HCT116 (cell line): ENCODE data around the gene MX2. TPM values are rescaled to one million over a fixed set of nuclear protein-coding genes. Genes with fewer than 3 reads are reported as not detected.

ENCODE experiments used
- ATAC-seq: fragments of 200-7000 bp; cut with Tn5 transposase; 2 replicates; pipeline ENCODE4 v1.9.1; 2020; ENCODE audit warnings: mild to moderate bottlenecking, moderate library complexity
- BruUV-seq: library from RNA; stranded (reverse); fragments of 400-500 nt; replicated peaks from 2 replicates; lab custom pipeline; 2021; lab: Mats Ljungman, UMichigan
- CTCF ChIA-PET: fragments of 300-600 bp; sonication (Branson Sonifier 250); formaldehyde crosslinking; loops from one replicate; lab custom pipeline; 2021; ENCODE audit warnings: antibody characterized with exemption; lab: Charles Lee
- POLR2A ChIA-PET: fragments of 300-600, 350-600 bp; sonication (Branson Sonifier 250); formaldehyde crosslinking; loops from one replicate; lab custom pipeline; 2021; ENCODE audit warnings: antibody characterized with exemption; lab: Charles Lee
- RAD21 ChIA-PET, 2 experiments: fragments of 300-600 bp; sonication (Branson Sonifier 250); formaldehyde crosslinking; loops; one replicate each; lab custom pipeline; 2023; ENCODE audit warnings: low total read pairs in 2 of 2; ENCODE audit not compliant: uncharacterized antibody in 2 of 2, unreplicated experiment in 2 of 2, low non-redundant PET in 1 of 2; lab: Charles Lee
- DNase-seq: peaks from one replicate; pipeline ENCODE4 v3.0.0-alpha.2; 2010; ENCODE audit warnings: low read depth, low spot score
- H2AFZ ChIP-seq: fragments of 200-600 bp; shearing (Covaris generic), sonication (generic); 2 replicates; pipeline ENCODE4 v1.6.1; 2017; ENCODE audit warnings: low read depth, mixed run types, mixed read lengths, antibody characterized with exemption, low read length; ENCODE audit not compliant: poor library complexity, severe bottlenecking
- H3K27ac ChIP-seq: 2 replicates; pipeline ENCODE4 v1.5.1; 2012; ENCODE audit warnings: low read depth, low read length
- H3K27me3 ChIP-seq: fragments of 200-600 bp; sonication (generic); 2 replicates; pipeline ENCODE4 v1.6.1; 2016; ENCODE audit warnings: mixed run types, low read length, mixed read lengths; ENCODE audit not compliant: insufficient read depth
- H3K36me3 ChIP-seq, 2 experiments: fragments of 200-500 bp in 1 of 2; fragments of 200-600 bp in 1 of 2; sonication (Bioruptor generic) in 1 of 2; sonication (generic) in 1 of 2; 2 replicates each; pipeline versions ENCODE4 v1.5.1 to v1.6.1; 2014 to 2016; ENCODE audit warnings: low read length in 2 of 2, inconsistent platforms in 1 of 2, mixed read lengths in 1 of 2, mixed run types in 1 of 2; ENCODE audit not compliant: insufficient read depth in 2 of 2, control insufficient read depth in 1 of 2
- H3K4me1 ChIP-seq, 2 experiments: fragments of 200-600 bp in 1 of 2; sonication (generic) in 1 of 2; 2 replicates each; pipeline versions ENCODE4 v1.5.1 to v1.6.1; 2012 to 2017; ENCODE audit warnings: low read length in 2 of 2, inconsistent platforms in 1 of 2, mild to moderate bottlenecking in 1 of 2, mixed read lengths in 1 of 2, mixed run types in 1 of 2, moderate library complexity in 1 of 2; ENCODE audit not compliant: insufficient read depth in 2 of 2, control insufficient read depth in 1 of 2
- H3K4me2 ChIP-seq: fragments of 200-600 bp; sonication (generic); 2 replicates; pipeline ENCODE4 v1.6.1; 2017; ENCODE audit warnings: mixed run types, low read length, mixed read lengths
- H3K4me3 ChIP-seq, 2 experiments: fragments of 200-600 bp in 1 of 2; sonication (generic) in 1 of 2; replicated peaks in 1 of 2; 2 replicates each; pipeline ENCODE4 v1.5.1; 2011 to 2016; ENCODE audit warnings: low read length in 2 of 2, control low read depth in 1 of 2, low read depth in 1 of 2, mild to moderate bottlenecking in 1 of 2, mixed read lengths in 1 of 2, mixed run types in 1 of 2
- H3K79me2 ChIP-seq: fragments of 200-600 bp; sonication (generic); 2 replicates; pipeline ENCODE4 v1.6.1; 2017; ENCODE audit warnings: mild to moderate bottlenecking, mixed run types, low read length, moderate library complexity, mixed read lengths; ENCODE audit not compliant: insufficient read depth
- H3K9ac ChIP-seq: fragments of 200-600 bp; sonication (generic); 2 replicates; pipeline ENCODE4 v1.6.1; 2016; ENCODE audit warnings: low read length, mixed read lengths
- H3K9me2 ChIP-seq: fragments of 200-600 bp; sonication (generic), shearing (Covaris generic); 2 replicates; pipeline ENCODE4 v1.6.1; 2017; ENCODE audit warnings: mixed run types, mild to moderate bottlenecking, moderate library complexity; ENCODE audit not compliant: insufficient read depth
- H3K9me3 ChIP-seq, 2 experiments: fragments of 200-500 bp in 1 of 2; fragments of 200-600 bp in 1 of 2; sonication (Bioruptor generic) in 1 of 2; sonication (generic) in 1 of 2; 2 replicates each; pipeline ENCODE4 v1.6.1; 2014 to 2017; ENCODE audit warnings: low read length in 2 of 2, mixed read lengths in 2 of 2, inconsistent platforms in 1 of 2, low read depth in 1 of 2, mild to moderate bottlenecking in 1 of 2, mixed run types in 1 of 2, moderate library complexity in 1 of 2; ENCODE audit not compliant: control insufficient read depth in 1 of 2, insufficient read depth in 1 of 2
- H4K20me1 ChIP-seq: fragments of 200-600 bp; sonication (generic), shearing (Covaris generic); 2 replicates; pipeline ENCODE4 v1.6.1; 2017; ENCODE audit warnings: mixed run types, mild to moderate bottlenecking, moderate library complexity; ENCODE audit not compliant: insufficient read depth
- CBX3 ChIP-seq: IDR thresholded peaks from 2 replicates; pipeline ENCODE4 v1.6.1; 2012; ENCODE audit warnings: low read depth
- EGR1 ChIP-seq: IDR thresholded peaks from 2 replicates; pipeline ENCODE4 v1.6.1; 2012; ENCODE audit warnings: low read depth
- ELF1 ChIP-seq: IDR thresholded peaks from 2 replicates; pipeline ENCODE4 v1.6.1; 2012; ENCODE audit warnings: low read depth, borderline replicate concordance
- EZH2phosphoT487 ChIP-seq: fragments of 200-600 bp; IDR thresholded peaks from 2 replicates; pipeline ENCODE4 v1.6.1; 2018; ENCODE audit warnings: antibody characterized with exemption, borderline replicate concordance
- JUND ChIP-seq: IDR thresholded peaks from 2 replicates; pipeline ENCODE4 v1.6.1; 2012
- MAX ChIP-seq: IDR thresholded peaks from 2 replicates; pipeline ENCODE4 v1.6.1; 2012
- POLR2A ChIP-seq: IDR thresholded peaks from 2 replicates; pipeline ENCODE4 v1.7.0; 2011; ENCODE audit warnings: borderline replicate concordance; ENCODE audit not compliant: insufficient read depth, insufficient read length; ENCODE audit errors: extremely low read depth
- REST ChIP-seq: IDR thresholded peaks from 2 replicates; pipeline ENCODE4 v1.6.1; 2012; ENCODE audit warnings: low read depth
- SIN3A ChIP-seq: IDR thresholded peaks from 2 replicates; pipeline ENCODE4 v1.6.1; 2012; ENCODE audit warnings: low read depth
- SP1 ChIP-seq: IDR thresholded peaks from 2 replicates; pipeline ENCODE4 v1.6.1; 2012; ENCODE audit warnings: low read depth
- ZFX ChIP-seq: fragments of 450-650 bp; IDR thresholded peaks from 2 replicates; pipeline ENCODE4 v1.6.1; 2017
- ZNF274 ChIP-seq: fragments of 200-500 bp; sonication (Bioruptor generic); IDR thresholded peaks from 2 replicates; pipeline ENCODE4 v1.6.1; 2014; ENCODE audit warnings: mild to moderate bottlenecking, low read depth, low read length, inconsistent platforms
- intact Hi-C: fragments of 100-400 bp; cut with micrococcal nuclease; formaldehyde crosslinking; loops from 2 replicates; pipeline ENCODE4 v1.10.0; 2022
- total RNA-seq: library from RNA; stranded (reverse); gene quantifications from one replicate; pipeline ENCODE4 v1.2.1, GENCODE V29; 2021; ENCODE audit not compliant: unreplicated experiment

The MX2 gene
- total RNA-seq, 1 experiment from 2014 or later: 0.22 TPM

- Histone ChIP-seq H3K4me1 (no peaks in the 10 kb centered on the region), H3K4me3 (no peak overlapping the region), H3K9me2 (no peaks in the 10 kb centered on the region), H3K9ac (no peak overlapping the region), H3K27me3 (peaks cover 4% of the 10 kb centered on the region; the same call in 1 of the 2 replicates), H4K20me1 (no peaks in the 10 kb centered on the region), H3K27ac (no peak overlapping the region), H3K36me3 (no peaks in the 10 kb centered on the region), H3K9me3 (no peaks in the 10 kb centered on the region), H3K4me2 (no peak overlapping the region), H3K79me2 (no peaks in the 10 kb centered on the region), H2AFZ (no peak overlapping the region)
- CTCF ChIA-PET: no interaction called here
- POLR2A ChIA-PET: no interaction called here
- DNase-seq (no peak), ATAC-seq (no peak)
- TF ChIP-seq ZNF274: no peak
- TF ChIP-seq JUND: no peak
- no peak for TF ChIP-seq ELF1
- BruUV-seq: no TSS peak
- RAD21 ChIA-PET: no interaction called here
- intact Hi-C loops: no loop called here
These were observed 66.5 kb downstream of the MX2 start for GRCh38 chr21:41428311-41428710.

GRCh38 chr21:41428847-41429246 lies 67.0 kb downstream of the MX2 start:
- Histone ChIP-seq H3K27ac (no peak overlapping the region), H3K27me3 (peaks cover 4% of the 10 kb centered on the region; the same call in 1 of the 2 replicates), H3K4me3 (no peak overlapping the region), H3K4me1 (no peaks in the 10 kb centered on the region), H2AFZ (no peak overlapping the region), H4K20me1 (no peaks in the 10 kb centered on the region), H3K79me2 (no peaks in the 10 kb centered on the region), H3K9ac (no peak overlapping the region), H3K4me2 (no peak overlapping the region), H3K9me3 (no peaks in the 10 kb centered on the region), H3K9me2 (no peaks in the 10 kb centered on the region), H3K36me3 (no peaks in the 10 kb centered on the region)
- no peak for DNase-seq
- POLR2A ChIA-PET: no interaction called here
- no peak for ATAC-seq
- CTCF ChIA-PET: no interaction called here
- no peak for TF ChIP-seq POLR2A
- no peak for TF ChIP-seq SP1
- TF ChIP-seq ELF1: no peak
- no peak for TF ChIP-seq EZH2phosphoT487
- no peak for TF ChIP-seq MAX
- no peak for TF ChIP-seq ZNF274
- no peak for TF ChIP-seq ZFX
- TF ChIP-seq EGR1: no peak
- TF ChIP-seq SIN3A: no peak
- no peak for TF ChIP-seq CBX3
- no peak for TF ChIP-seq REST
- intact Hi-C loops: no loop called here
- RAD21 ChIA-PET: no interaction called here
- BruUV-seq: no TSS peak
